DMS 273 (cell line): ENCODE measurements around the gene ZNF236.

Experiments
- DNase-seq: peaks from one replicate; lab custom pipeline; 2025; ENCODE audit not compliant: unreplicated experiment; lab: John Stamatoyannopoulos, UW

The ZNF236 gene

DNA sequence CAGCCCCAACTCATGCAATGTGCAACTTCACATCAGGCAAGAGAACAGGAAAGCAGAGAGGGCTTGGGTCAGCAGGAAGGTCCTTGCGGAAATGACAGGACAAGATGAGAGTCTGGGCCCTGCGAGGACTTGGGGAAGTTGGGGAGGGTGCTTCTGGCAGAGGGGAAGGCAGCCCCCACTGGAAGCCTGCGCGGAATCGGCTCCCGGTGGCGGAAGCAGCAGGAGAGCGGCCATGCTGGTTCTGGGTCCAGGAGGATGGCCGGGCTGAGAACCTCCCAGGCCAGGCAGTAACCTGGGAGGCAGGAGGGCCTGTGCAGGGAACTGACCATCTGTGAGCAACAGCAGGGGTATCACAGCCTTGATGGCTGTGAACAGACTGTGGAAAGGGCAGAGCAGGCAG, 197.3 kb downstream of the ZNF236 start:
- no peak for DNase-seq
